Measurements from ENCODE around the gene TNC. TPM values are rescaled to one million over a fixed set of nuclear protein-coding genes. Genes with fewer than 3 reads are reported as not detected.

The TNC gene
- total and polyA plus RNA-seq, 2 donors from 2014 or later, result 9.4 to 254 TPM

GRCh38 chr9:115032296-115032695 is 85.7 kb downstream of the TNC start:
- H3K4me1 ChIP-seq (ENCODE audit: control insufficient read depth in 2 of 3, insufficient read depth in 2 of 3, low read depth in 1 of 3, low read length in 3 of 3), result no peaks in the 10 kb centered on the region
- H3K9me3 ChIP-seq (ENCODE audit: control insufficient read depth in 2 of 3, insufficient read depth in 1 of 3, low read length in 3 of 3), result no peaks in the 10 kb centered on the region
- H3K27me3 ChIP-seq (ENCODE audit: control insufficient read depth, insufficient read depth, low read length), result no peaks in the 10 kb centered on the region
- FAIRE-seq (no peak), DNase-seq (no peak)
- intact Hi-C loops (cut with DNase I), result no loop called here
- no peaks in the 10 kb centered on the region for H3K36me3 ChIP-seq (ENCODE audit: control insufficient read depth in 2 of 3, insufficient read depth in 3 of 3, low read length in 3 of 3)
- H3K27ac ChIP-seq (ENCODE audit: low read depth in 2 of 2, low read length in 2 of 2), result no peak overlapping the region
- H3K4me3 ChIP-seq (ENCODE audit: low read length in 3 of 3), result no peak overlapping the region
- TF ChIP-seq CTCF (IDR thresholded peaks at IDR 0.05; ENCODE audit: borderline replicate concordance, extremely low read depth, insufficient read depth), result no peak
- H3K9ac ChIP-seq (ENCODE audit: low read length in 3 of 3), result no peak overlapping the region

GRCh38 chr9:115030006-115030405 is 88.0 kb downstream of the TNC start:
- FAIRE-seq, result no peak
- intact Hi-C loops (cut with DNase I), result no loop called here

GRCh38 chr9:115025721-115026120 is 92.2 kb downstream of the TNC start:
- no peak for DNase-seq
- intact Hi-C loops (cut with DNase I), result no loop called here
- H3K27ac ChIP-seq (ENCODE audit: low read depth in 2 of 2, low read length in 2 of 2), result no peak overlapping the region

More at GRCh38 chr9:115030006-115030405, 88.0 kb downstream of the TNC start:
- H3K36me3 ChIP-seq (ENCODE audit: control insufficient read depth in 2 of 3, insufficient read depth in 3 of 3, low read length in 3 of 3), result no peaks in the 10 kb centered on the region
- H3K4me1 ChIP-seq (ENCODE audit: control insufficient read depth in 2 of 3, insufficient read depth in 2 of 3, low read depth in 1 of 3, low read length in 3 of 3), result no peaks in the 10 kb centered on the region
- H3K9me3 ChIP-seq (ENCODE audit: control insufficient read depth in 2 of 3, insufficient read depth in 1 of 3, low read length in 3 of 3), result no peaks in the 10 kb centered on the region
- no peak for DNase-seq
- H3K27me3 ChIP-seq (ENCODE audit: control insufficient read depth, insufficient read depth, low read length), result no peaks in the 10 kb centered on the region
- H3K9ac ChIP-seq (ENCODE audit: low read length in 3 of 3), result no peak overlapping the region
- no peak for TF ChIP-seq CTCF (IDR thresholded peaks at IDR 0.05; ENCODE audit: borderline replicate concordance, extremely low read depth, insufficient read depth)
- no peak overlapping the region for H3K4me3 ChIP-seq (ENCODE audit: low read length in 3 of 3)
- no peak overlapping the region for H3K27ac ChIP-seq (ENCODE audit: low read depth in 2 of 2, low read length in 2 of 2)

More at GRCh38 chr9:115025721-115026120, 92.2 kb downstream of the TNC start:
- no peaks in the 10 kb centered on the region for H3K9me3 ChIP-seq (ENCODE audit: control insufficient read depth in 2 of 3, insufficient read depth in 1 of 3, low read length in 3 of 3)
- no peak overlapping the region for H3K9ac ChIP-seq (ENCODE audit: low read length in 3 of 3)
- no peak for FAIRE-seq
- no peaks in the 10 kb centered on the region for H3K4me1 ChIP-seq (ENCODE audit: control insufficient read depth in 2 of 3, insufficient read depth in 2 of 3, low read depth in 1 of 3, low read length in 3 of 3)
- H3K4me3 ChIP-seq (ENCODE audit: low read length in 3 of 3), result no peak overlapping the region
- TF ChIP-seq CTCF (IDR thresholded peaks at IDR 0.05; ENCODE audit: borderline replicate concordance, extremely low read depth, insufficient read depth), result no peak
- H3K27me3 ChIP-seq (ENCODE audit: control insufficient read depth, insufficient read depth, low read length), result no peaks in the 10 kb centered on the region
- no peaks in the 10 kb centered on the region for H3K36me3 ChIP-seq (ENCODE audit: control insufficient read depth in 2 of 3, insufficient read depth in 3 of 3, low read length in 3 of 3)
